SU-DHL-6 (cell line): ENCODE results near the gene SRBD1.

Experiments used
- H2AFZ ChIP-seq: fragments of 200-600 bp; sonication (generic); 2 replicates; pipeline ENCODE4 v1.6.1; 2014; ENCODE audit warnings: low read depth, mild to moderate bottlenecking, moderate library complexity, mixed read lengths, antibody characterized with exemption, low read length; ENCODE audit not compliant: severe bottlenecking
- H3F3A ChIP-seq: fragments of 200-600 bp; shearing (Covaris generic); 2 replicates; pipeline ENCODE4 v1.6.0; 2016; ENCODE audit warnings: antibody characterized with exemption, mild to moderate bottlenecking; ENCODE audit not compliant: insufficient read depth
- H3K27ac ChIP-seq: fragments of 200-600 bp; sonication (generic); 2 replicates; pipeline ENCODE4 v1.5.1; 2016; ENCODE audit warnings: low read depth, mild to moderate bottlenecking, low read length, moderate library complexity, mixed read lengths
- H3K27me3 ChIP-seq: fragments of 200-600 bp; sonication (generic), shearing (Covaris generic); 2 replicates; pipeline ENCODE4 v1.6.0; 2014; ENCODE audit warnings: mild to moderate bottlenecking, low read length
- H3K36me3 ChIP-seq: fragments of 200-600 bp; sonication (generic); 2 replicates; pipeline ENCODE4 v1.6.1; 2014; ENCODE audit warnings: mild to moderate bottlenecking, low read length, mixed read lengths
- H3K4me2 ChIP-seq: fragments of 300-600, 200-600 bp; shearing (Covaris generic), sonication (generic); 2 replicates; pipeline ENCODE4 v1.6.0; 2014; ENCODE audit warnings: low read length, low read depth, mild to moderate bottlenecking; ENCODE audit not compliant: poor library complexity, severe bottlenecking
- H3K4me3 ChIP-seq: fragments of 200-600 bp; sonication (generic); 2 replicates; pipeline ENCODE4 v1.5.1; 2014; ENCODE audit warnings: antibody characterized with exemption, low read length, mild to moderate bottlenecking, mixed read lengths; ENCODE audit not compliant: insufficient read depth, poor library complexity, severe bottlenecking
- H3K79me2 ChIP-seq: fragments of 200-600 bp; sonication (generic); 2 replicates; pipeline ENCODE4 v1.6.1; 2014; ENCODE audit warnings: mild to moderate bottlenecking, low read length, moderate library complexity; ENCODE audit not compliant: insufficient read depth
- H3K9ac ChIP-seq: fragments of 200-600 bp; sonication (generic); 2 replicates; pipeline ENCODE4 v1.7.0; 2014; ENCODE audit warnings: mild to moderate bottlenecking, low read length
- H3K9me2 ChIP-seq: fragments of 200-600 bp; sonication (generic); replicated peaks from 2 replicates; pipeline ENCODE4 v1.6.1; 2014; ENCODE audit warnings: low read length; ENCODE audit not compliant: insufficient read depth
- H3K9me3 ChIP-seq: fragments of 200-600 bp; sonication (generic); 2 replicates; pipeline ENCODE4 v1.6.1; 2014; ENCODE audit warnings: low read length, mixed read lengths; ENCODE audit not compliant: insufficient read depth
- H4K20me1 ChIP-seq: fragments of 200-600 bp; sonication (generic); 2 replicates; pipeline ENCODE4 v1.6.1; 2014; ENCODE audit warnings: low read depth, mild to moderate bottlenecking, antibody characterized with exemption, low read length, moderate library complexity, mixed read lengths
- CTCF ChIP-seq: fragments of 200-600 bp; sonication (generic); IDR thresholded peaks from one replicate; pipeline ENCODE4 v1.5.1; 2017; ENCODE audit warnings: antibody characterized with exemption, mild to moderate bottlenecking, low read length, moderate library complexity; ENCODE audit not compliant: insufficient read depth, poor library complexity, severe bottlenecking
- EZH2phosphoT487 ChIP-seq: fragments of 200-600 bp; sonication (generic), shearing (Covaris generic); conservative IDR thresholded peaks from 2 replicates; pipeline ENCODE4 v1.6.1; 2018; ENCODE audit warnings: mild to moderate bottlenecking, antibody characterized with exemption, low read length, moderate library complexity, mixed read lengths

Gene SRBD1

GRCh38 chr2:45631955-45632354 lies 20.9 kb upstream of the SRBD1 start:
- no peak overlapping the region for H3K4me2 ChIP-seq

GRCh38 chr2:45631319-45631718 lies 20.3 kb upstream of the SRBD1 start:
- no peak overlapping the region for H2AFZ ChIP-seq
- no peak overlapping the region for H3K27ac ChIP-seq
- no peak overlapping the region for H3K4me3 ChIP-seq
- H4K20me1 ChIP-seq = no peaks in the 10 kb centered on the region
- H3F3A ChIP-seq = no peaks in the 10 kb centered on the region
- no peaks in the 10 kb centered on the region for H3K9me3 ChIP-seq
- no peaks in the 10 kb centered on the region for H3K27me3 ChIP-seq
- TF ChIP-seq CTCF (no peak), EZH2phosphoT487 (no peak)
- no peak overlapping the region for H3K9ac ChIP-seq
- H3K36me3 ChIP-seq = no peaks in the 10 kb centered on the region
- no peaks in the 10 kb centered on the region for H3K79me2 ChIP-seq
- no peak overlapping the region for H3K4me2 ChIP-seq
- no peaks in the 10 kb centered on the region for H3K9me2 ChIP-seq

More at GRCh38 chr2:45631955-45632354, 20.9 kb upstream of the SRBD1 start:
- Histone ChIP-seq H3K27ac (no peak overlapping the region), H2AFZ (no peak overlapping the region), H3K79me2 (no peaks in the 10 kb centered on the region), H3K27me3 (no peaks in the 10 kb centered on the region), H3K9me3 (no peaks in the 10 kb centered on the region), H3K9ac (no peak overlapping the region), H3K9me2 (no peaks in the 10 kb centered on the region), H4K20me1 (no peaks in the 10 kb centered on the region), H3K36me3 (no peaks in the 10 kb centered on the region), H3K4me3 (no peak overlapping the region), H3F3A (no peaks in the 10 kb centered on the region)
- TF ChIP-seq CTCF (no peak), EZH2phosphoT487 (no peak)

- Histone ChIP-seq H3K27me3 (no peaks in the 10 kb centered on the region), H3K27ac (no peak overlapping the region)
Measured at GRCh38 chr2:45629971-45630370, 18.9 kb upstream of the SRBD1 start.

More at GRCh38 chr2:45629971-45630370, 18.9 kb upstream of the SRBD1 start:
- Histone ChIP-seq H3K9me2 (no peaks in the 10 kb centered on the region), H3K9ac (no peak overlapping the region), H3K4me2 (no peak overlapping the region), H3K9me3 (no peaks in the 10 kb centered on the region), H3K36me3 (no peaks in the 10 kb centered on the region), H3K79me2 (no peaks in the 10 kb centered on the region), H4K20me1 (no peaks in the 10 kb centered on the region), H2AFZ (no peak overlapping the region), H3K4me3 (no peak overlapping the region), H3F3A (no peaks in the 10 kb centered on the region)
- TF ChIP-seq CTCF (no peak), EZH2phosphoT487 (no peak)
